Measurements from ENCODE around the gene SPOCK1.

The SPOCK1 gene

GRCh38 chr5:137441476-137441875 is 57.6 kb downstream of the SPOCK1 start:
- TF ChIP-seq, protein P1, sequence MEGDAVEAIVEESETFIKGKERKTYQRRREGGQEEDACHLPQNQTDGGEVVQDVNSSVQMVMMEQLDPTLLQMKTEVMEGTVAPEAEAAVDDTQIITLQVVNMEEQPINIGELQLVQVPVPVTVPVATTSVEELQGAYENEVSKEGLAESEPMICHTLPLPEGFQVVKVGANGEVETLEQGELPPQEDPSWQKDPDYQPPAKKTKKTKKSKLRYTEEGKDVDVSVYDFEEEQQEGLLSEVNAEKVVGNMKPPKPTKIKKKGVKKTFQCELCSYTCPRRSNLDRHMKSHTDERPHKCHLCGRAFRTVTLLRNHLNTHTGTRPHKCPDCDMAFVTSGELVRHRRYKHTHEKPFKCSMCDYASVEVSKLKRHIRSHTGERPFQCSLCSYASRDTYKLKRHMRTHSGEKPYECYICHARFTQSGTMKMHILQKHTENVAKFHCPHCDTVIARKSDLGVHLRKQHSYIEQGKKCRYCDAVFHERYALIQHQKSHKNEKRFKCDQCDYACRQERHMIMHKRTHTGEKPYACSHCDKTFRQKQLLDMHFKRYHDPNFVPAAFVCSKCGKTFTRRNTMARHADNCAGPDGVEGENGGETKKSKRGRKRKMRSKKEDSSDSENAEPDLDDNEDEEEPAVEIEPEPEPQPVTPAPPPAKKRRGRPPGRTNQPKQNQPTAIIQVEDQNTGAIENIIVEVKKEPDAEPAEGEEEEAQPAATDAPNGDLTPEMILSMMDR (IDR thresholded peaks at IDR 0.05; ENCODE audit: insufficient read depth, low read length, poor library complexity, severe bottlenecking), result no peak
- Histone ChIP-seq H3K36me3 (ENCODE audit: control insufficient read depth, insufficient read depth, low read length) (no peaks in the 10 kb centered on the region), H3K4me3 (replicated peaks; ENCODE audit: low read depth, low read length) (no peak overlapping the region), H3K27me3 (replicated peaks; ENCODE audit: control insufficient read depth, insufficient read depth, low read length) (no peaks in the 10 kb centered on the region; the same call in none of the 2 replicates)
- no peak for DNase-seq (ENCODE audit: extremely low read depth, insufficient read length)

- DNase-seq (ENCODE audit: extremely low read depth, insufficient read length), result no peak
- Histone ChIP-seq H3K36me3 (ENCODE audit: control insufficient read depth, insufficient read depth, low read length) (no peaks in the 10 kb centered on the region), H3K27me3 (replicated peaks; ENCODE audit: control insufficient read depth, insufficient read depth, low read length) (no peaks in the 10 kb centered on the region; the same call in none of the 2 replicates), H3K4me3 (replicated peaks; ENCODE audit: low read depth, low read length) (no peak overlapping the region)
- TF ChIP-seq, protein P1 (IDR thresholded peaks at IDR 0.05; ENCODE audit: insufficient read depth, low read length, poor library complexity, severe bottlenecking), result no peak
Observed at GRCh38 chr5:137440795-137441194, 58.3 kb downstream of the SPOCK1 start.

- no peak overlapping the region for H3K4me3 ChIP-seq (replicated peaks; ENCODE audit: low read depth, low read length)
- DNase-seq (ENCODE audit: extremely low read depth, insufficient read length), result no peak
- no peaks in the 10 kb centered on the region; the same call in none of the 2 replicates for H3K27me3 ChIP-seq (replicated peaks; ENCODE audit: control insufficient read depth, insufficient read depth, low read length)
- TF ChIP-seq, protein P1 (IDR thresholded peaks at IDR 0.05; ENCODE audit: insufficient read depth, low read length, poor library complexity, severe bottlenecking), result no peak
- H3K36me3 ChIP-seq (ENCODE audit: control insufficient read depth, insufficient read depth, low read length), result no peaks in the 10 kb centered on the region
Observed at GRCh38 chr5:137439645-137440044, 59.5 kb downstream of the SPOCK1 start.

- TF ChIP-seq, protein P1 (IDR thresholded peaks at IDR 0.05; ENCODE audit: insufficient read depth, low read length, poor library complexity, severe bottlenecking), result no peak
- no peaks in the 10 kb centered on the region; the same call in none of the 2 replicates for H3K27me3 ChIP-seq (replicated peaks; ENCODE audit: control insufficient read depth, insufficient read depth, low read length)
- no peak overlapping the region for H3K4me3 ChIP-seq (replicated peaks; ENCODE audit: low read depth, low read length)
- DNase-seq (ENCODE audit: extremely low read depth, insufficient read length), result no peak
- H3K36me3 ChIP-seq (ENCODE audit: control insufficient read depth, insufficient read depth, low read length), result no peaks in the 10 kb centered on the region
Observed at GRCh38 chr5:137438932-137439331, 60.2 kb downstream of the SPOCK1 start.

GRCh38 chr5:137437774-137438173 is 61.4 kb downstream of the SPOCK1 start:
- no peaks in the 10 kb centered on the region for H3K36me3 ChIP-seq (ENCODE audit: control insufficient read depth, insufficient read depth, low read length)
- no peak for DNase-seq (ENCODE audit: extremely low read depth, insufficient read length)
- TF ChIP-seq, protein P1 (IDR thresholded peaks at IDR 0.05; ENCODE audit: insufficient read depth, low read length, poor library complexity, severe bottlenecking), result no peak
- no peaks in the 10 kb centered on the region; the same call in 1 of the 2 replicates for H3K27me3 ChIP-seq (replicated peaks; ENCODE audit: control insufficient read depth, insufficient read depth, low read length)
- H3K4me3 ChIP-seq (replicated peaks; ENCODE audit: low read depth, low read length), result no peak overlapping the region

GRCh38 chr5:137433539-137433938 is 65.6 kb downstream of the SPOCK1 start:
- TF ChIP-seq, protein P1 (IDR thresholded peaks at IDR 0.05; ENCODE audit: insufficient read depth, low read length, poor library complexity, severe bottlenecking), result no peak
- Histone ChIP-seq H3K4me3 (replicated peaks; ENCODE audit: low read depth, low read length) (no peak overlapping the region), H3K27me3 (replicated peaks; ENCODE audit: control insufficient read depth, insufficient read depth, low read length) (no peaks in the 10 kb centered on the region), H3K36me3 (ENCODE audit: control insufficient read depth, insufficient read depth, low read length) (no peaks in the 10 kb centered on the region)
- no peak for DNase-seq (ENCODE audit: extremely low read depth, insufficient read length)
